ENCODE data around the gene DDB1.

The DDB1 gene

DNA sequence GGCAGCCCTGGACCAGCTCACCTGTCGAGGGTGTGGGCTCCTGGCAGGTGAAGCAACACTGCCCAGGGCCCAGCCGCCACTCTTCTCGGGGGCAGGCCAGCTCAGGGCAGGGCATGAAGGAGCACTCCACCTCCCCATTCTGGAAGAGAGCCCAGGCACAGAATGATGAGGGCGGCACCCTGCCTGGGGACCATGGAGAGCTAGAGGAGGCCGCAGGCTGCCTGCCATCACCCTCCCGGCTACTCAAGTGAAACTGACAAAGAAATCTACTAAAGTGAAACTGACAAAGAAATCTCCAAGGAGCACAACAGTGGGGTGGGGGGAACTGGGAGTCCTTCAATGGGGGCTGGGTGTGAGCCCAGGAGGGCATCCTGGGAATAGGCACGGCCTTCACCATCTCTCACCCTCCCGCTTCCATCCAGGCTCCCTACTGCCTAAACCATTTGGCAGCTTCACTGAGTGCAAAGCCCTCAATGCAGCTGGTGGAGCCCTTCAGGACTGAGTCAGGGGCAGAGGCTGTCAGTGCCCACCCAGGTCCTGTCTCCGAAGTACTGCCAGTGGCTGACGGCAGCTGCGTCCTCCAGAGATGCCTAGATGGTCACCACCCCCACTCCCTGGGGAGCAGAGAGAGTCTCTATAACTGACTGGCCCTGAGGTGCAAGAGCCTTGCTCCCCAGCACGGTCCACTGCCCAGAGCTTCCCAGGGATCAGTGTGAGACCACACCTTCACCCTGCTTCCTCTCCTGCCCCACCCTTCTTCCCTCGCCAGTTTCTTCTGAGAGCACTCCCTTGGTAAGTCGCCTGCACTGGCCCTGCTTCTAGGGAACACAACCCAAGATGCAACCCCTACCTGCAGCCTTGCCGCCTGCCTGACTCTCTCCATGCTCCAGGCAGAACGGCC lies 59.5 kb downstream of the DDB1 start:
- DNase-seq (ENCODE audit: low read depth) = no peak
- TF ChIP-seq, protein P1, sequence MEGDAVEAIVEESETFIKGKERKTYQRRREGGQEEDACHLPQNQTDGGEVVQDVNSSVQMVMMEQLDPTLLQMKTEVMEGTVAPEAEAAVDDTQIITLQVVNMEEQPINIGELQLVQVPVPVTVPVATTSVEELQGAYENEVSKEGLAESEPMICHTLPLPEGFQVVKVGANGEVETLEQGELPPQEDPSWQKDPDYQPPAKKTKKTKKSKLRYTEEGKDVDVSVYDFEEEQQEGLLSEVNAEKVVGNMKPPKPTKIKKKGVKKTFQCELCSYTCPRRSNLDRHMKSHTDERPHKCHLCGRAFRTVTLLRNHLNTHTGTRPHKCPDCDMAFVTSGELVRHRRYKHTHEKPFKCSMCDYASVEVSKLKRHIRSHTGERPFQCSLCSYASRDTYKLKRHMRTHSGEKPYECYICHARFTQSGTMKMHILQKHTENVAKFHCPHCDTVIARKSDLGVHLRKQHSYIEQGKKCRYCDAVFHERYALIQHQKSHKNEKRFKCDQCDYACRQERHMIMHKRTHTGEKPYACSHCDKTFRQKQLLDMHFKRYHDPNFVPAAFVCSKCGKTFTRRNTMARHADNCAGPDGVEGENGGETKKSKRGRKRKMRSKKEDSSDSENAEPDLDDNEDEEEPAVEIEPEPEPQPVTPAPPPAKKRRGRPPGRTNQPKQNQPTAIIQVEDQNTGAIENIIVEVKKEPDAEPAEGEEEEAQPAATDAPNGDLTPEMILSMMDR (IDR thresholded peaks at IDR 0.05; ENCODE audit: control insufficient read depth, insufficient read depth, low read depth, low read length, missing control alignments) = no peak
- no peak overlapping the region for H3K4me3 ChIP-seq (ENCODE audit: control insufficient read depth, low read depth, low read length)

DNA sequence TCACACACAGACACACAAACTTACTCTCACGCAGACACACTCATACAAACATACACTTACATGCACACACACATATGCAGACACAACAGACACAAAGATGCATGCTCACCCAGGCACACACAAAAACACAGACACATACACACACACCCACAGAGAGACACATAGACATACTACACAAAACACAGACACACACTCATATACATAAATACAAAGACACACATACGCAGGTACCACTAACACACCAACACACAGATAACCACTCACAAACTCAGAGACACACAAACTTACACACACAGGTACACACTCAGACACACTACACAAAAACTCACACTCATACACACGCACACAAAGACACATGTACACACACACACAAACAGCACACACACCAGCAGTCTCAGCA lies 60.2 kb downstream of the DDB1 start:
- TF ChIP-seq, protein P1 (IDR thresholded peaks at IDR 0.05; ENCODE audit: control insufficient read depth, insufficient read depth, low read depth, low read length, missing control alignments) = no peak
- DNase-seq (ENCODE audit: low read depth) = no peak
- H3K4me3 ChIP-seq (ENCODE audit: control insufficient read depth, low read depth, low read length) = no peak overlapping the region

DNA sequence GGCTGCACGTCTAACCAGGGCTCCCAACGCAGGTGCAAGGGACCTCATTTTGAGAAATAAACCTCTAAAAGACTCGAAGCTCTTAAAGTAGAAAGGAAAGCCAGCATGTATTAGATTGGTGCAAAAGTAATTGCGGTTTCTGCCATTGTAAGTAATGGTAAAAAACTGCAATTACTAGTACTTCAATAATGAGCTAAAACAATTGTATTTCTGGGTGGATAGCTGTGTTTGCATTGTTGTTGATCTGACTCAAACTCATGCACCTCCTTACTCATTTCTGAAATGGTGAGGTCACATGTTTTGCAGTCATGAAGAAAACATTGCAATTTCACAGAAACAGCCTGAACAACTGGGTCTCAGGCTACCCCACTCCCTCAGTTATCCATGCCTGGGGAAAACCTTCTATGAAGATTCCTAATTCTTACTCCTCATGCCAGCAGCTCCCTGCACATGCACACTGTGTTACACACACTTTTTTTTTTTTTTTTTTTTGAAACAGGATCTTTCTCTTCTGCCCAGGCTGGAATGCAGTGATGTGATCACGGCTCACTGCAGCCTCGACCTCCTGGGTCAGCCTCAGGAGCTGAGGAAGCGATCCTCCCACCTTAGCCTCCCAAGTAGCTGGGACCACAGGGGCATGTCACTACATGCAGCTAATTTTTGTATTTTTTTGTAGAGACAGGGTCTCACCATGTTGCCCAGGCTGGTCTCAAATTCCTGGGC lies 62.4 kb downstream of the DDB1 start:
- TF ChIP-seq, protein P1 (IDR thresholded peaks at IDR 0.05; ENCODE audit: control insufficient read depth, insufficient read depth, low read depth, low read length, missing control alignments) = no peak
- DNase-seq (ENCODE audit: low read depth) = no peak
- H3K4me3 ChIP-seq (ENCODE audit: control insufficient read depth, low read depth, low read length) = no peak overlapping the region

DNA sequence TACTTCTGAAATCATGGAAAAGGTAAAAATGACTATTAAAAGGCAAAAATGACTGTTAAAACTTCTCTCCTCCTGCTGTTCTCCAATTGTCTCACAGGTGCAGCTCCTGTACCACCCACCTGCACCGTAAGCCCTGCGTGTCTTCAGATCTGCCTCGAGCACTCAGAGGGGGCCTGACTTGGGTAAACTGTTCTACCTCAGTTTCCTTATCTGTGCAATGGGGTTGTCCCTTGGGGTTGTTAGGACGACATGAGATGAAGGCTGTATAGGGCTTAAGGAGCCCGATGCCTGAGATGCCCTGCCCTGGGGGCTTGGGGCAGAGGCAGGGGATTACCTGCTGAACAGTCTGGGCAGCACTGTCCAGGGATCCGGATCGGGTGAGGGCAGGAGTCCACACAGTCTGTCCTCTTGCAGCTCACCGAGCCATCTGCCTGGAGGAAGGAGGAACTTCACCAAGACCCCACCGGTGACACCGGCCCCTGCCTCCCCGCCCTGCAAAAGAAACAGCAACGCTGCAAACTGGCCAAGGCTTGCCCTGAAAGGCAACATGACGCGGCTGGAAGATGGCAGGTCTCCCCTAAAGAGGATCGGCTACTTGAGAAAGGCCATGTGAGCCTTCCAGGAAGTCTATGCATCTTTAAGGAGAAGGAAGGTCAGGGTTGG lies 64.2 kb downstream of the DDB1 start:
- no peak overlapping the region for H3K4me3 ChIP-seq (ENCODE audit: control insufficient read depth, low read depth, low read length)
- TF ChIP-seq, protein P1 (IDR thresholded peaks at IDR 0.05; ENCODE audit: control insufficient read depth, insufficient read depth, low read depth, low read length, missing control alignments) = no peak
- DNase-seq (ENCODE audit: low read depth) = no peak

DNA sequence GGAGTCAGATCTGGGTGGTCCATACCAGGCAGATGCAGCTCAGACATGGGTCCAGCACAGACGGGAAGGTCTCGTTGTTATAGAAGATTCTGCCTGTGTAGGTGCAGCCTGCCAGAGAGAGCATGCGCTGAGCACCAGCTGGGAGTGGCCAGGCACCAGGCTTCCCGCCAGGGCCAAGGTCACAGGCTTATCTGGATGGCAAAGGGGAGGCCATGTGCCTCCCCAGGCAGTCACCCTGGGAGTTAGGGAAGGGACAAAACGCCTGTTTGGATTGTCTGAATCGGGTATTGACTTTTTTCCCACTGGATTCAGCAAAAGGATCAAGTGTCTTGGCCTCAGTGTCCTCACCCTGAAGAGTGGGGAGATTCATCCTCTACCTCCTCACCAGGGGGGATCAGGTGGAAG lies 65.5 kb downstream of the DDB1 start:
- TF ChIP-seq, protein P1 (IDR thresholded peaks at IDR 0.05; ENCODE audit: control insufficient read depth, insufficient read depth, low read depth, low read length, missing control alignments) = no peak
- no peak overlapping the region for H3K4me3 ChIP-seq (ENCODE audit: control insufficient read depth, low read depth, low read length)
- no peak for DNase-seq (ENCODE audit: low read depth)

DNA sequence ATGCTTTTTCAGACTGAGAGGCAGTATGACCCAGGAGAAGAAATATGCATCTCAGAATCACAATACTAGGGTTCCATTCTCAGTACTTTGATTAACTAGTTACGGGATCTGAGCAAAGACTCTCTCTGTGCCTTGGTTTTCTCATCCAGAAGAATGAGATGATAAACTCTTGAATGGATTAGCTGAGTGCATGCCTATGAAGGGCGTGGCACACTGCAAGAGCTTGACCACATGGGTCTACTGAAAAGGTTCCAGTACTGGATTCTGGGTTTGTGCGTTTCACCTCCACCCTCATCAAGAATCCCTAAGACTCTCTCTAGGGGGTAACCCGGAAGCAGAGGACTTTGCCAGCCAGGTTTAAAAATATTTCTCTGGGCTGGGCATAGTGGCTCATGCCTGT lies 66.3 kb downstream of the DDB1 start:
- TF ChIP-seq, protein P1 (IDR thresholded peaks at IDR 0.05; ENCODE audit: control insufficient read depth, insufficient read depth, low read depth, low read length, missing control alignments) = no peak
- no peak for DNase-seq (ENCODE audit: low read depth)
- no peak overlapping the region for H3K4me3 ChIP-seq (ENCODE audit: control insufficient read depth, low read depth, low read length)
